HTERT RPE-1 (cell line): ENCODE measurements around the gene UBE2V1.
"Not testable (repeated sequence)": the region's sequence is repeated elsewhere in the genome, so short reads cannot be mapped to it uniquely, and the experiment has no call there.

Experiments used
- in situ Hi-C: fragments of 300-500 bp; cut with MboI; formaldehyde crosslinking; loops from 4 replicates; pipeline ENCODE4 v1.14.3; 2020; ENCODE audit warnings: low sequenced_read_pairs

The UBE2V1 gene

GRCh38 chr20:50138120-50138478, 25.1 kb upstream of the UBE2V1 start:
- in situ Hi-C loops: no loop called here

GRCh38 chr20:50137702-50138101, 24.8 kb upstream of the UBE2V1 start:
- in situ Hi-C loops: not testable (repeated sequence)

- in situ Hi-C loops: no loop called here
Measured at GRCh38 chr20:50136822-50137599, 24.1 kb upstream of the UBE2V1 start.

- in situ Hi-C loops: not testable (repeated sequence)
Measured at GRCh38 chr20:50135157-50135556, 22.2 kb upstream of the UBE2V1 start.

GRCh38 chr20:50133474-50134217, 20.7 kb upstream of the UBE2V1 start:
- in situ Hi-C loops: no loop called here

- in situ Hi-C loops: no loop called here
Measured at GRCh38 chr20:50133041-50133440, 20.1 kb upstream of the UBE2V1 start.

GRCh38 chr20:50130995-50131394, 18.0 kb upstream of the UBE2V1 start:
- in situ Hi-C loops: no loop called here

- in situ Hi-C loops: no loop called here
Measured at GRCh38 chr20:50130356-50130723, 17.4 kb upstream of the UBE2V1 start.

- in situ Hi-C loops: no loop called here
Measured at GRCh38 chr20:50129662-50130355, 16.9 kb upstream of the UBE2V1 start.

- in situ Hi-C loops: no loop called here
Measured at GRCh38 chr20:50128520-50128905, 15.6 kb upstream of the UBE2V1 start.

- in situ Hi-C loops: no loop called here
Measured at GRCh38 chr20:50127587-50128519, 14.9 kb upstream of the UBE2V1 start.

GRCh38 chr20:50126662-50127061, 13.7 kb upstream of the UBE2V1 start:
- in situ Hi-C loops: no loop called here

- in situ Hi-C loops: no loop called here
Measured at GRCh38 chr20:50125279-50125678, 12.3 kb upstream of the UBE2V1 start.

- in situ Hi-C loops: no loop called here
Measured at GRCh38 chr20:50124496-50124895, 11.5 kb upstream of the UBE2V1 start.

- in situ Hi-C loops: no loop called here
Measured at GRCh38 chr20:50123418-50123817, 10.5 kb upstream of the UBE2V1 start.

GRCh38 chr20:50122763-50123162, 9.8 kb upstream of the UBE2V1 start:
- in situ Hi-C loops: no loop called here

GRCh38 chr20:50121858-50122271, 8.9 kb upstream of the UBE2V1 start:
- in situ Hi-C loops: no loop called here

- in situ Hi-C loops: no loop called here
Measured at GRCh38 chr20:50120935-50121693, 8.2 kb upstream of the UBE2V1 start.

GRCh38 chr20:50118203-50118602, 5.3 kb upstream of the UBE2V1 start:
- in situ Hi-C loops: no loop called here

- in situ Hi-C loops: no loop called here
Measured at GRCh38 chr20:50116368-50116999, 3.5 kb upstream of the UBE2V1 start.
